IPS DF 6.9 (cell line): ENCODE measurements around the gene ZNF157.
"Not testable (repeated sequence)": the region's sequence is repeated elsewhere in the genome, so short reads cannot be mapped to it uniquely, and the experiment has no call there.

Source experiments
- DNase-seq: peaks from one replicate; pipeline ENCODE4 v3.0.0-alpha.2; 2013; ENCODE audit warnings: low read depth, low spot score
- H3K27ac ChIP-seq: one replicate; pipeline ENCODE4 v1.5.1; 2013; ENCODE audit warnings: low read length, control low read depth
- H3K27me3 ChIP-seq: 2 replicates; pipeline ENCODE4 v1.6.1; 2013; ENCODE audit warnings: mild to moderate bottlenecking, low read length; ENCODE audit not compliant: control insufficient read depth, insufficient read depth
- H3K36me3 ChIP-seq: 2 replicates; pipeline ENCODE4 v1.6.1; 2013; ENCODE audit warnings: low read length; ENCODE audit not compliant: control insufficient read depth, insufficient read depth
- H3K4me1 ChIP-seq: 2 replicates; pipeline ENCODE4 v1.6.1; 2013; ENCODE audit warnings: low read length; ENCODE audit not compliant: control insufficient read depth, insufficient read depth
- H3K4me3 ChIP-seq: 2 replicates; pipeline ENCODE4 v1.5.1; 2013; ENCODE audit warnings: mild to moderate bottlenecking, low read length
- H3K9me3 ChIP-seq: 2 replicates; pipeline ENCODE4 v1.6.1; 2013; ENCODE audit warnings: low read length, inconsistent platforms; ENCODE audit not compliant: control insufficient read depth, insufficient read depth
- WGBS: extraction: QIAGEN DNeasy Blood & Tissue Kit; methylation state at CpG from one replicate; pipeline ENCODE4 v1.1.7; 2013; ENCODE audit warnings: mixed read lengths, missing lambda C conversion rate; ENCODE audit not compliant: insufficient read length, insufficient coverage; 5-methylcytosine and 5-hydroxymethylcytosine counted together

Gene ZNF157

DNA sequence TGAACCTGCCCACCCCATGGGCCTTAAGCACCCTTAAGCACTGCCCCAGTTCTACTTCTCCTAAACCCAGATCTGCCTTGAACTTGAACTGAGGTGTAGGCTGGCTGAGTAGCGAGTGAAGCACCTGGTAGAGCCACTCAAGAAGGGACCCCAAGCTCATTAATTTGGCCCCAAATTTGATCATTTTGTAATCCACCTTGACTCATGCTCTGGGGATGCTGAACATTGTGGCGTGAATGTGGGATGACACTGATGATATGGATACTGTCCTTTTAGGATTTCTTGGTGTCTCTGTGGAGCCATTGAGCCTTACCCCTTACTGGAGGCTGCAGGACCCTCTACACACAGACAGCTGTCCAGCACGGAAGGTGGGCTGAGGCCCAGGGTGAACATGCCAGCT, at the start of gene ZNF157:
TSS of gene ZNF157 (plus strand) at position 301 of the 400 bp plus-strand sequence. CDS start at position 392, 91 bp downstream.
- no peak within 1 kb of the TSS for H3K27ac ChIP-seq
- no CpG with 5 or more reads among the region's 3 CpGs for WGBS
- no peak for DNase-seq
- H3K9me3 ChIP-seq = no peaks in the 10 kb centered on the region
- H3K4me1 ChIP-seq = no peaks in the 10 kb centered on the region
- H3K36me3 ChIP-seq = no peaks in the 10 kb centered on the region
- H3K27me3 ChIP-seq = no peaks in the 10 kb centered on the region
- no peak within 1 kb of the TSS for H3K4me3 ChIP-seq

DNA sequence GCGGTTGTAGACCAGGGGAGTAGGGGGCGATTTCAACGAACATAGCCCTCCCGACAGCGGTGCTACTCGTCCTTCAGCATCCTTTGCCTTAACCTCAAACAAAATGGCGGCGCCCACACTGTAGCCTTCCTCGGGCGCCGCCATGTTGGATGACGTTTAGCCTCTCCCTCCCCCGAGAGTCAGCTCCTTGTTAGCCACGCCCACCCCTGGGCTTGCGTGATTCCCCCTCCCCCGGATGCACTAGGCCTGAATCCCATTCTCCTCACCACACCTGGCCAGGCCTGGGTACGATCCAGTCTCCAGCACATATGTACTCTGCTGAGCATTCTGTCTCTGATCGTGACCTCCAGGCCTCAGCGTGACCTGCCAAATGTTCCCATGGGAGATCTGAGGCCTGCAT, 49.0 kb upstream of the ZNF157 start:
- no peak overlapping the region for H3K4me3 ChIP-seq
- H3K27ac ChIP-seq = no peak overlapping the region

DNA sequence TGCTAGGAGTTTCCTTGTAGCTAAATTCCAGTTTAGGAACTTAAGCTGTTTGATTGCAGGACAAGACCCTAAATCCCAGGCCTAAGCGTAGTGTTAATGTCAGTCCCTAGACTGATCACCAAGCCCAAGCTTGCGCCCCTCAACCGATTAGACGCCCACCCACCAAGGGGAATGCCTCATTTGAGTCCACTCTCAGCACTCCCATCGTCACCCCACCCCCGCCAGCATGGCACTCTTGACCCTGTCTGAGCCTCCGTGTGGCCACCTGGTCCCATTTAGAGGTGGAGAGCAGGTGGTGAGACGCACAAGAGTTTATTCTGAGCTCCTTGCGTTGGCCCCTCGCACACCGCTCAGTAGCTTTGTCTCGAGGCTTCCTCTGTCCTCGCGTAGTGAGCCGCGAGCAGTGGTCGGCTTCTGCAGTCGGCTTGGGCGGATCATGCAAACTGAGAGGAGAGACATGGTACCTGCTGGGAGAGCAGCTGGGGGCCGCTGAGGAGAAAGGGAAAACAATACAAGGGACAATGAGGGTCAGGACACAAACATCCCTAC, 48.5 kb upstream of the ZNF157 start:
- no peaks in the 10 kb centered on the region for H3K9me3 ChIP-seq
- H3K4me1 ChIP-seq = peaks cover 5% of the 10 kb centered on the region; the same call in 1 of the 2 replicates
- H3K4me3 ChIP-seq = no peak overlapping the region
- H3K27me3 ChIP-seq = no peaks in the 10 kb centered on the region
- no peak overlapping the region for H3K27ac ChIP-seq
- DNase-seq = no peak
- no peaks in the 10 kb centered on the region for H3K36me3 ChIP-seq
- no CpG with 5 or more reads among the region's 20 CpGs for WGBS

More for the DNA sequence above, 49.0 kb upstream of the ZNF157 start:
- H3K27me3 ChIP-seq = no peaks in the 10 kb centered on the region
- no peak for DNase-seq
- no peaks in the 10 kb centered on the region for H3K9me3 ChIP-seq
- H3K36me3 ChIP-seq = no peaks in the 10 kb centered on the region
- H3K4me1 ChIP-seq = peaks cover 5% of the 10 kb centered on the region; the same call in 1 of the 2 replicates
- WGBS = no CpG with 5 or more reads among the region's 19 CpGs

DNA sequence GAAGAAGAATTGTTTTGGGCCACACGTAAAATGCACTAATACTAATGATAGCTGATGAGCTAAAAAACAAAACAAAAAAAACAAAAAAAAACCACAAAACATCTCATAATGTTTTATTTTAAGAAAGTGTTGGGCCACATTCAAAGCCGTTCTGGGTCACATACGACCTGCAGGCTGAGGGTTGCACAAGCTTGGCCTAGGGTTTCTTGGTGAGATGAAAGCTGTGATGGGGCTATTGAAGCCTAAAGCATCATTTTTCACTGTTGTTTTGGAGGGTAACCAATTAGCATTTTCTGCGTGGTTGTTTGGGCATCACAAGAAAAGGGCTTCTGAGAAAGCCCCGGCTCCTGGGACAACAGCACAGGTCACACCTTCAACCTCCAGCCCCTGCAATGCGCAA, 42.5 kb upstream of the ZNF157 start:
- H3K27me3 ChIP-seq = no peaks in the 10 kb centered on the region
- no CpG with 5 or more reads among the region's 6 CpGs for WGBS
- no peaks in the 10 kb centered on the region for H3K36me3 ChIP-seq
- no peaks in the 10 kb centered on the region for H3K4me1 ChIP-seq
- no peaks in the 10 kb centered on the region for H3K9me3 ChIP-seq
- no peak overlapping the region for H3K4me3 ChIP-seq
- DNase-seq = no peak
- H3K27ac ChIP-seq = no peak overlapping the region

DNA sequence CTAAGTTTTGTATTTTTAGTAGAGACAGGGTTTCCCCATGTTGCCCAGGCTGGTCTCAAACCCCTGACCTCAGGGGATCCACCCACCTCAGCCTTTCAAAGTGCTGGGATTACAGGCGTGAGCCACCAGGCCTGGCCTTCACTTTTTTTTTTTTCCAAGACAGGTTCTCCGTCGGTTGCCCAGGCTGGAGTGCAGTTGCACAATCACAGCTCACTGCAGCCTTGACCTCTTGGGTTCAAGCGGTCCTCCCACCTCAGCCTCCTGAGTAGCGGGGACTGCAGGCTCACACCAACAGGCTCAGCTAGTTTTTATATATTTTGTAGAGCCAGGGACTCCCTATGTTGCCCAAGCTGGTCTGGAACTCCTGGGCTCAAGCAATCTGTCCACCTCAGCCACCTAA, 37.6 kb upstream of the ZNF157 start:
- not testable (repeated sequence) for DNase-seq, H3K27ac ChIP-seq, H3K27me3 ChIP-seq, H3K4me3 ChIP-seq, H3K4me1 ChIP-seq, H3K36me3 ChIP-seq, H3K9me3 ChIP-seq
- WGBS = no CpG with 5 or more reads among the region's 5 CpGs

DNA sequence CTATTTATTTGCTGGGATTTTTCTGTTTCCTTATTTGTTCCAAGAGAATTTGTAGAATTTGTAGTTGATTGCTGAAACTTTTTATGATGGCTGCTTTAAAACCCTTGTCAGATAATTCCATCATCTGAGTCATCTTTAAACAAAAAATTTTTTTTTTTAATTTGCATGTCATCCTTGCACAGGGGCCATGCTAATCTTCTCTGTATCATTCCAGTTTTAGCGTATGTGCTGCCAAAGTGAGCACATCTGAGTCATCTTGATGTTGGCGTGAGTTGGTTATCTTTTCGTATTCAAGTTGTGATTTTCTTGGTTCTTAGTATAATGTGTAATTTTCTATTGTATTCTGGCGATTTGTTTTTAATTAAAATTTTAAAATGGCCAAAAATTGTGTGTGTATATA, 18.7 kb upstream of the ZNF157 start:
- no CpG with 5 or more reads among the region's 4 CpGs for WGBS
- H3K4me3 ChIP-seq = no peak overlapping the region
- no peaks in the 10 kb centered on the region for H3K9me3 ChIP-seq
- no peaks in the 10 kb centered on the region for H3K36me3 ChIP-seq
- H3K27ac ChIP-seq = no peak overlapping the region
- no peaks in the 10 kb centered on the region for H3K4me1 ChIP-seq
- DNase-seq = no peak
- H3K27me3 ChIP-seq = no peaks in the 10 kb centered on the region

DNA sequence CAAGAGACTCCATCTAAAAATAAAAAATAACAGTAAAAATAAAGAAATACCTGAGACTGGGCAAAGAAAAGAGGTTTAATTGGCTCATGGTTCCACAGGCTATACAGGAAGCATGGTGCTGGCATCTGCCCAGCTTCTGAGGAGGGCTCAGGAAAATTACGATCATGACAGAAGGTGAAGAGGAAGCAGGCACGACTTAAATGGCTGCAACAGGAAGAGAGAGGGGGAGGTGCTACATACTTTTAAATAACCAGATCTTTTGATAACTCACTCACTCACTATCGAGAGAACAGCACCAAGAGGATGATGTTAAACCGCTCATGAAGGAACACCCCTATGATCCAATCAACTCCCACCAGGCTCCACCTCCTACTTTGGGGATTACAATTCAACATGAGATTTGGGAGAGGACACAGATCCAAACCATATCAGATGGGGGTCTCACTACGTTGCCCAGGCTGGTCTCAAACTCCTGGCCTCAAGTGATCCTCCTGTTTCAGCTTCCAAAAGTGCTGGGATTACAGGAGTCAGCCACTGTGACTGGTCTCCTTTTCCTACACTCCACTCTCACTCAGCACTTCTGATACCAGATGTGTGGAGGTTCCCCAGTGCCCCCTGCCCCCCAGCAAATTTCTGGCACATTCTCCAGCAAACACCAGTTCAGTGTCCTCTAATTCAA, 11.9 kb upstream of the ZNF157 start:
- no peaks in the 10 kb centered on the region for H3K27me3 ChIP-seq
- H3K4me3 ChIP-seq = no peak overlapping the region
- no peak for DNase-seq
- H3K9me3 ChIP-seq = no peaks in the 10 kb centered on the region
- H3K36me3 ChIP-seq = no peaks in the 10 kb centered on the region
- H3K27ac ChIP-seq = no peak overlapping the region
- WGBS = no CpG with 5 or more reads among the region's 5 CpGs
- H3K4me1 ChIP-seq = no peaks in the 10 kb centered on the region

DNA sequence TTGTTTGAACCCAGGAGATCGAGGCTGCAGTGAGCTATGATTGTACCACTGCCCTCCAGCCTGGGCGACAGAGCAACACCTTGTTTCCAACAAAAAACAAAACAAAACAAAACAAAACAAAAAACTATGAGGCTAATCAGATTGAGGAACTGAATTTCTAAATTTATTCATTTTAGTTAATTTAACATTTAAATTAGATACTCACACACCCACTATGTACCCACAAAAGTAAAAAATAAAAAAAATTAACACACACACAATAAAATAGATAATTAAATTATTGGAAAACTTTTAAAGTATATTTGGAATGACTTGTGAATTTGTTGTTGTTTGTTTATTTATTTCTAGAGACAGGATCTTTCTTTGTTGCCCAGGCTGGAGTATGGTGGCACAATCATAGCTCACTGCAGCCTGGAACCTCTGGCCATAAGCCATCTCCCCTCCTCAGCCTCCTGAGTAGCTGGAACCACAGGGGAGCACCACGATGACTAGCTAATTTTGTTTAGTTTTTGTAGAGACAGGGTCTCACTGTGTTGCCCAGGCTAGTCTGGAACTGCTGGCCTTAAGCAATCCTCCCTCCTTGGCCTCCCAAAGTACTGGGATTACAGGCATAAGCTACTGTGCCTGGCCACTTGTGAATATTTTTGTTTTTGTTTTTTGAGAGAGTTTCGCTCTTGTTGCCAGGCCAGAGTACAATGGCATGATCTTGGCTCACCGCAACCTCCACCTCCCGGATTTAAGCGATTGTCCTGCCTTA, 9.8 kb upstream of the ZNF157 start:
- DNase-seq = no peak
- Histone ChIP-seq H3K27me3 (no peaks in the 10 kb centered on the region), H3K36me3 (no peaks in the 10 kb centered on the region), H3K4me1 (no peaks in the 10 kb centered on the region), H3K27ac (no peak overlapping the region), H3K9me3 (no peaks in the 10 kb centered on the region), H3K4me3 (no peak overlapping the region)
- no CpG with 5 or more reads among the region's 7 CpGs for WGBS

DNA sequence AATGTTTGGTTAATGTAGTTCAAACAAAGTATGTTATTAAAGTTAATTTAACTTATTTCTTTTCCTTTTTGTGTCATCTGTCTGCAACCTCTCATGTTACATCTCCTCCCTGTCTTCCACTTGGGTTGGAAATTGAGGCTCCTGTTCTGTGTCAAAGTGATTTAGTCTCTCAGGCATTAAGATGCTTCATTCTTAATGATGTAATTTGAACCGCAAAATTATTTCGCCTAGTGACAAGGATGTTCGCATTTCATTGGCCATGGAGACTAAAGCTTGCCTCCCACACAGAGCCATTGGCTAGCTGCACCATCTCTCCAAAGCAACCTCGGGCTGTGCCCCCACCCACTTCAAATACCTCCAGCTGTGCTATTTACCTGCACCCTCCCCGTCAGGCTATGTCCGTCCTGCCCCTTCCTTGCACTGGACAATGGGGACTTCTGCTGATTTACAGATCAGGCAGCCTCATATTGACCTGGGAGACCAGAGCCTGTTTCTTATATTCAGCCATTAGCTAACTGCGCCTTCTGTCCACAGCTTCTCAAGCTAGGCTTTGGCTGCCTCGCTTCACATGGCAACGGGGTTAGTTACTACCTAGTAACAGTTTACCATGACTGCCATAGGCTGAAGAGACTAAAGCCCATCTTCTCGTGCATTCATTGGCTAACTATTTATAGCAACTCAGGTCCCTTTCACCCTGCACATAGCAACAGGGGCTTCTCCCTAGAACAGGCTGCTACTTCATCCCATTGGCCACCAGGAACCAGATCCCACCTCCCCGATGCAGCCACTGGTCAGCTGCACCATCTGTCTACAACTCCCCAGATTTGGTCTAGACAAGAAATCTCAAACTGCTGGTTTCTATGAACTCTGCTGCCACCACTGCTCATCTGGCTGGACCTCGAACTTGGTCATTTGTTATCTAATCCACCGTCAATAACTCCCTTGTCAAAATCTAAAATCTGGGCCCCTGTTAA, 8.6 kb upstream of the ZNF157 start:
- WGBS = no CpG with 5 or more reads among the region's 13 CpGs
- Histone ChIP-seq H3K27me3 (no peaks in the 10 kb centered on the region), H3K36me3 (no peaks in the 10 kb centered on the region), H3K4me3 (peak overlapping the region; percentile 42; the same call in 1 of the 2 replicates), H3K9me3 (no peaks in the 10 kb centered on the region), H3K27ac (no peak overlapping the region), H3K4me1 (no peaks in the 10 kb centered on the region)
- DNase-seq = peak; percentile 72
